PC-9 (cell line): ENCODE results near the gene CEP70. TPM values are rescaled to one million over a fixed set of nuclear protein-coding genes. Genes with fewer than 3 reads are reported as not detected.
A peak's percentile ranks its signal among the peaks of the same experiment; 100 is the strongest.
"Not testable (repeated sequence)": the region's sequence is repeated elsewhere in the genome, so short reads cannot be mapped to it uniquely, and the experiment has no call there.

ENCODE experiments used
- BruUV-seq: library from RNA; stranded (reverse); fragments of 400-500 nt; replicated peaks from 2 replicates; lab custom pipeline; 2021; lab: Mats Ljungman, UMichigan
- CTCF ChIA-PET: fragments of 300-600 bp; sonication (Branson Sonifier 250); formaldehyde crosslinking; loops from one replicate; lab custom pipeline; 2022; ENCODE audit warnings: antibody characterized with exemption; lab: Charles Lee
- POLR2A ChIA-PET: fragments of 300-600 bp; sonication (Branson Sonifier 250); formaldehyde crosslinking; loops from one replicate; lab custom pipeline; 2022; ENCODE audit warnings: antibody characterized with exemption; ENCODE audit not compliant: unreplicated experiment; lab: Charles Lee
- DNase-seq, 2 experiments: peaks; one replicate each; pipeline versions ENCODE4 v3.0.0 to v3.0.0-alpha.2; 2015 to 2022; ENCODE audit warnings: mixed read lengths in 1 of 2
- H2AFZ ChIP-seq: fragments of 200-600 bp; sonication (generic); 2 replicates; pipeline ENCODE4 v1.8.1; 2017; ENCODE audit warnings: antibody characterized with exemption
- H3F3A ChIP-seq: fragments of 200-600 bp; sonication (generic); 2 replicates; pipeline ENCODE4 v1.8.1; 2017; ENCODE audit warnings: antibody characterized with exemption, mild to moderate bottlenecking, low read depth; ENCODE audit not compliant: insufficient read depth
- H3K27ac ChIP-seq: fragments of 200-600 bp; sonication (generic); 2 replicates; pipeline ENCODE4 v1.6.1; 2016; ENCODE audit warnings: mixed run types
- H3K27me3 ChIP-seq: fragments of 200-600 bp; sonication (generic); 2 replicates; pipeline ENCODE4 v1.6.1; 2016; ENCODE audit warnings: low read depth, mixed run types; ENCODE audit not compliant: insufficient read depth
- H3K36me3 ChIP-seq: fragments of 200-600 bp; sonication (generic); 2 replicates; pipeline ENCODE4 v1.6.1; 2016; ENCODE audit warnings: low read depth, mixed run types
- H3K4me1 ChIP-seq: fragments of 200-600 bp; sonication (generic); replicated peaks from 2 replicates; pipeline ENCODE4 v1.6.1; 2016; ENCODE audit warnings: mixed run types; ENCODE audit not compliant: insufficient read depth
- H3K4me2 ChIP-seq: fragments of 200-600 bp; sonication (generic); 2 replicates; pipeline ENCODE4 v1.6.1; 2017; ENCODE audit warnings: mixed run types
- H3K4me3 ChIP-seq: fragments of 200-600 bp; sonication (generic); 2 replicates; pipeline ENCODE4 v1.6.1; 2016; ENCODE audit warnings: mixed run types
- H3K79me2 ChIP-seq: fragments of 200-600 bp; sonication (generic); 2 replicates; pipeline ENCODE4 v1.6.1; 2017; ENCODE audit warnings: low read depth, mixed run types
- H3K9me2 ChIP-seq: fragments of 200-600 bp; sonication (generic); 2 replicates; pipeline ENCODE4 v1.8.1; 2017; ENCODE audit warnings: mild to moderate bottlenecking; ENCODE audit not compliant: insufficient read depth
- H3K9me3 ChIP-seq: fragments of 200-600 bp; sonication (generic); 2 replicates; pipeline ENCODE4 v1.8.1; 2016; ENCODE audit warnings: low read depth; ENCODE audit not compliant: insufficient read depth
- H4K20me1 ChIP-seq: fragments of 200-600 bp; sonication (generic); 2 replicates; pipeline ENCODE4 v1.8.1; 2017; ENCODE audit not compliant: insufficient read depth
- EZH2 ChIP-seq: fragments of 200-600 bp; sonication (generic); IDR thresholded peaks from 2 replicates; pipeline ENCODE4 v1.8.0; 2017; ENCODE audit warnings: antibody characterized with exemption, low read depth
- intact Hi-C: fragments of 100-400 bp; cut with micrococcal nuclease; formaldehyde crosslinking; loops from one replicate; pipeline ENCODE4 v1.10.0; 2022; ENCODE audit not compliant: unreplicated experiment
- total RNA-seq: library from RNA; stranded (reverse); gene quantifications from 2 replicates; pipeline ENCODE4 v1.2.3, GENCODE V29; 2021
- TF ChIP-seq, protein P1 (sequence below): fragments of 200-600 bp; sonication (generic); conservative IDR thresholded peaks from 2 replicates; pipeline ENCODE4 v1.6.1; 2017; ENCODE audit warnings: mixed run types, antibody characterized with exemption, mild to moderate bottlenecking, moderate library complexity

CEP70 gene
- total RNA-seq, 1 experiment from 2014 or later: 73.6 TPM

DNA sequence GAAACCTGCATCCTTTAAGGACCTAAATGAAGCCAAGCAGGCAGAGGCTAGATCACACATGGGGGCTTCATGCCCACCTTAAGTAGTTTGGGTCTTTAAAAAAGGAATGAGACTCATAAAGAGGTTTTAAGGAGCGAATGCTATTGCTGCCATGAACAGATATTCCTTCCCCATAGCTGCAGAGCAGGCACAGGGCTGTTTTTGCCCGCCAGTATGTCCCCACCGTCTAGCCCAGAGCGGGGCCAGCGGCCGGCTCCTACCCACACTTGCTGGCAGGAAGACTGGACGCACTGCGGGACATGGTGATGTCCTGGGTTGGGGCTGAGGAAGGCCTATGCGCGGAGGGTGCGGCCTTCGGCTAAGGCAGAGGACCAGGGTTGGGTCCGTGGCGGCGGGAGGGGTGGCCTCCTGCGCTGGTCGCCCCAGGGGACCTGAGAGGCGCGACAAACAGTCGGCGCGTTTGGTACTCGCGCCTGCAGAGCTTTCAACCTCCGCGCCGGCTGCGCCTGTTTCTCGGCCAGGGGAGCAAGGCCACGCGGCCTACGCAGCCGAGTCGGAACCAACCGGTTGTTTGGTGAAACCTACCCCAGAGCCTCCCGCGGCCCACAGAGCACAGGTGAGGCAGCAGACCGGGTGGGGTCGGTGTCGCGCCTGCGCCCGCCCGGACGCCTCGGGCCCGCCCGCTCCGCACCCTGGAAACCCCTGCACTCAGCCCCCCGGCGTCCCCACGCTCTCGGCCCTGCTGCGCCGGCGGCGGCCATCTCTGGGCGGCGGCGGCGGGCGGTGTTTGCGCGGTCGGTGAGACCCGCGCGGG is 14.5 kb upstream of the CEP70 start, which contains the start of gene FAIM:
Gene FAIM, plus strand, starts transcription at position 450 of the 814 bp plus-strand sequence. CDS start 10,956 bp downstream, outside the sequence.
- TF ChIP-seq, protein P1, sequence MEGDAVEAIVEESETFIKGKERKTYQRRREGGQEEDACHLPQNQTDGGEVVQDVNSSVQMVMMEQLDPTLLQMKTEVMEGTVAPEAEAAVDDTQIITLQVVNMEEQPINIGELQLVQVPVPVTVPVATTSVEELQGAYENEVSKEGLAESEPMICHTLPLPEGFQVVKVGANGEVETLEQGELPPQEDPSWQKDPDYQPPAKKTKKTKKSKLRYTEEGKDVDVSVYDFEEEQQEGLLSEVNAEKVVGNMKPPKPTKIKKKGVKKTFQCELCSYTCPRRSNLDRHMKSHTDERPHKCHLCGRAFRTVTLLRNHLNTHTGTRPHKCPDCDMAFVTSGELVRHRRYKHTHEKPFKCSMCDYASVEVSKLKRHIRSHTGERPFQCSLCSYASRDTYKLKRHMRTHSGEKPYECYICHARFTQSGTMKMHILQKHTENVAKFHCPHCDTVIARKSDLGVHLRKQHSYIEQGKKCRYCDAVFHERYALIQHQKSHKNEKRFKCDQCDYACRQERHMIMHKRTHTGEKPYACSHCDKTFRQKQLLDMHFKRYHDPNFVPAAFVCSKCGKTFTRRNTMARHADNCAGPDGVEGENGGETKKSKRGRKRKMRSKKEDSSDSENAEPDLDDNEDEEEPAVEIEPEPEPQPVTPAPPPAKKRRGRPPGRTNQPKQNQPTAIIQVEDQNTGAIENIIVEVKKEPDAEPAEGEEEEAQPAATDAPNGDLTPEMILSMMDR: no peak
- no peak for TF ChIP-seq EZH2
- POLR2A ChIA-PET: interaction anchor here (0.6 kb wide), 2 partner anchors 196 to 252 kb away, joined by 3 read pairs; no protein-coding TSS in a partner anchor
- Histone ChIP-seq H3K9me2 (no peaks in the 10 kb centered on the region), H3K9me3 (no peaks in the 10 kb centered on the region), H3K36me3 (no peaks in the 10 kb centered on the region), H3K27me3 (no peaks in the 10 kb centered on the region), H4K20me1 (no peaks in the 10 kb centered on the region), H3K79me2 (peaks cover 14% of the 10 kb centered on the region), H3K4me1 (peaks cover 14% of the 10 kb centered on the region; the same call in 1 of the 2 replicates), H3K4me2 (peak within 1 kb of the TSS; percentile 81), H3K27ac (peak within 1 kb of the TSS; percentile 82), H2AFZ (peak within 1 kb of the TSS; percentile 91), H3F3A (peaks cover 20% of the 10 kb centered on the region; the same call in 1 of the 2 replicates), H3K4me3 (peak within 1 kb of the TSS; percentile 85)
- no TSS peak for BruUV-seq
- CTCF ChIA-PET: no interaction called here
- intact Hi-C loops: no loop called here
- DNase-seq: peak; percentile 47 to 82

GRCh38 chr3:138604106-138604595 is 10.1 kb upstream of the CEP70 start:
- not testable (repeated sequence) for H3K9me3 ChIP-seq
- CTCF ChIA-PET: interaction anchor here (0.7 kb wide), 1 partner anchor 205 kb away, joined by 3 read pairs; no protein-coding TSS in a partner anchor

DNA sequence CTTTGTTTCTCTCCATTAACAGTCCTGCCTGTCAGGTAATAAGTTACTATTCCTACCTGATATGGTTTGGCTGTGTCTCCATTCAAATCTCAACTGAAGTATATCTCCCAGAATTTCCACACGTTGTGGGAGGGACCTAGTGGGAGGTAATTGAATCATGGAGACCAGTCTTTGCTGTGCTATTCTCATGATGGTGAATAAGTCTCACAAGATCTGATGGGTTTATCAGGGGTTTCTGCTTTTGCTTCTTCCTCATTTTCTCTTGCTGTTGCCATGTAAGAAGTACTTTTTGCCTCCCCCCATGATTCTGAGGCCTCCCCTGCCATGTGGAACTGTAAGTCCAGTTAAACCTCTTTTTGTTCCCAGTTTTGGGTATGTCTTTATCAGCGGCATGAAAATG is 7.6 kb upstream of the CEP70 start:
- intact Hi-C loops, POLR2A ChIA-PET, H3K27ac ChIP-seq, H2AFZ ChIP-seq, BruUV-seq, H3F3A ChIP-seq, H3K36me3 ChIP-seq, DNase-seq, H3K9me2 ChIP-seq, H3K4me2 ChIP-seq, H4K20me1 ChIP-seq, H3K4me3 ChIP-seq, H3K27me3 ChIP-seq, CTCF ChIA-PET, H3K79me2 ChIP-seq, H3K4me1 ChIP-seq: not testable (repeated sequence)
- peaks cover 13% of the 10 kb centered on the region; the same call in 1 of the 2 replicates for H3K9me3 ChIP-seq

More at GRCh38 chr3:138604106-138604595, 10.1 kb upstream of the CEP70 start:
- POLR2A ChIA-PET: interaction anchor here (0.6 kb wide), 1 partner anchor 95 kb away, joined by 10 read pairs; no protein-coding TSS in a partner anchor
- H3K9me2 ChIP-seq, H3K4me3 ChIP-seq, intact Hi-C loops, DNase-seq, H3K4me1 ChIP-seq, H4K20me1 ChIP-seq, H3K27me3 ChIP-seq, BruUV-seq, H3K4me2 ChIP-seq, H3K79me2 ChIP-seq, H2AFZ ChIP-seq, H3F3A ChIP-seq, H3K27ac ChIP-seq, H3K36me3 ChIP-seq: not testable (repeated sequence)
